IPS-15b (cell line): ENCODE data around the gene MITF.

Experiments
- H3K27me3 ChIP-seq: one replicate; pipeline ENCODE4 v1.6.1; 2013; ENCODE audit warnings: low read length; ENCODE audit not compliant: control insufficient read depth, insufficient read depth
- H3K36me3 ChIP-seq: one replicate; pipeline ENCODE4 v1.6.1; 2013; ENCODE audit warnings: low read length; ENCODE audit not compliant: control insufficient read depth, insufficient read depth
- H3K4me1 ChIP-seq: one replicate; pipeline ENCODE4 v1.6.1; 2013; ENCODE audit warnings: mild to moderate bottlenecking, low read length; ENCODE audit not compliant: control insufficient read depth, insufficient read depth
- H3K4me3 ChIP-seq: one replicate; pipeline ENCODE4 v1.5.1; 2013; ENCODE audit warnings: low read depth, low read length
- H3K9ac ChIP-seq: one replicate; pipeline ENCODE4 v1.6.1; 2013; ENCODE audit warnings: low read depth, mild to moderate bottlenecking, low read length
- H3K9me3 ChIP-seq: one replicate; pipeline ENCODE4 v1.6.1; 2013; ENCODE audit warnings: mild to moderate bottlenecking, low read length; ENCODE audit not compliant: control insufficient read depth, insufficient read depth

Gene MITF

DNA sequence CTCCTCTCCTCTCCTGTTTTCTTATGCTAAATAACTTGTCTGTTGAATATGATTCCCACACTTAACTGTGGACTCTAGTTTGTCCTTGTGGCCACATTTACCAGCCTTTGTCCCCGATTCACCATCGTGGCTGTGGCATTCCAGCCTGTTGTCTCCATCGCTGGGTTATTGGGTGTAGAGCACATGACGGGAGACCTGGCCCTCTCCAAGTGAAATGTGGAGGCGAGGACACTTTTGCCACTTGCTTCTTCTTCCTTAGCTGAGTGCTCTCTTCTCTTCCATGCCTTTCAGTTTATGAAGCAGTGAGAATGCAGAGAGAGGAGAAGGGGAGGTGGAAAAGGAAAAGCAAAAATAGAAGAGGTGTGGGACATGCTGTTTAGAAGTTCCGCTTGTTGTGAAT lies 198.8 kb downstream of the MITF start:
- Histone ChIP-seq H3K9ac (no peak overlapping the region), H3K9me3 (no peaks in the 10 kb centered on the region), H3K4me1 (no peaks in the 10 kb centered on the region), H3K27me3 (no peaks in the 10 kb centered on the region), H3K4me3 (no peak overlapping the region), H3K36me3 (no peaks in the 10 kb centered on the region)

DNA sequence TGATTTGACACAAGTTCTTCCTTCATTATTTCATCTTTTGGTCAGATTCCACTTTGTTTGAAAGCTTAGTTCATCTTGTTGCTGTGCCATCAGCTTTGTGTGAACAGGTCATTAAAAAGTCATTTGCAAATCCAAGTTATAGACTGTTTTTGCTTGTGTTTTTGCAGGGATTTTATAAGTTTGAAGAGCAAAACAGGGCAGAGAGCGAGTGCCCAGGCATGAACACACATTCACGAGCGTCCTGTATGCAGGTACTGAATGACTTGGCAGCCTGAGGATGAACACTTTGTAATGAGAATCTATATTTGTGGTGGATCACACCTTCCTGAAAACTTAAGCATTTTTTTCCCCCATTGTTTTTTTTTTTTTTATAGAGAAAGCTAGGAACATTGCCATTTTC lies 199.7 kb downstream of the MITF start:
- H3K27me3 ChIP-seq, result no peaks in the 10 kb centered on the region
- no peaks in the 10 kb centered on the region for H3K36me3 ChIP-seq
- H3K9ac ChIP-seq, result no peak overlapping the region
- no peak overlapping the region for H3K4me3 ChIP-seq
- no peaks in the 10 kb centered on the region for H3K9me3 ChIP-seq
- H3K4me1 ChIP-seq, result no peaks in the 10 kb centered on the region

DNA sequence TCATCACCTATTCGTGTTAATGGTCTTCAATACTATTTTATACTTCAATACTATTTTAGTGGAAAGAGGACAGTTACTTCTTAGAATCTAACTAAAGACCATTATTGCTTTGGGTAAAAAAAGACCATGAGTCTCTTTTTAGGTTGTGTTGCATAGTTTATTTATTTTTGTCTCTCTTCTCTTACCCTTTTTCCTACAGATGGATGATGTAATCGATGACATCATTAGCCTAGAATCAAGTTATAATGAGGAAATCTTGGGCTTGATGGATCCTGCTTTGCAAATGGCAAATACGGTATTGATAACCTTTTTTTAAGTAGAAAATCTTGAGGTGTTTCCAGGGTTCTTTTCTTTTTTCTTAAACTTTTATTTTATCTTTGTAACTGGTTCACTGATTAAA lies 201.8 kb downstream of the MITF start:
- Histone ChIP-seq H3K27me3 (no peaks in the 10 kb centered on the region), H3K9me3 (no peaks in the 10 kb centered on the region), H3K36me3 (no peaks in the 10 kb centered on the region), H3K9ac (no peak overlapping the region), H3K4me3 (no peak overlapping the region), H3K4me1 (no peaks in the 10 kb centered on the region)

DNA sequence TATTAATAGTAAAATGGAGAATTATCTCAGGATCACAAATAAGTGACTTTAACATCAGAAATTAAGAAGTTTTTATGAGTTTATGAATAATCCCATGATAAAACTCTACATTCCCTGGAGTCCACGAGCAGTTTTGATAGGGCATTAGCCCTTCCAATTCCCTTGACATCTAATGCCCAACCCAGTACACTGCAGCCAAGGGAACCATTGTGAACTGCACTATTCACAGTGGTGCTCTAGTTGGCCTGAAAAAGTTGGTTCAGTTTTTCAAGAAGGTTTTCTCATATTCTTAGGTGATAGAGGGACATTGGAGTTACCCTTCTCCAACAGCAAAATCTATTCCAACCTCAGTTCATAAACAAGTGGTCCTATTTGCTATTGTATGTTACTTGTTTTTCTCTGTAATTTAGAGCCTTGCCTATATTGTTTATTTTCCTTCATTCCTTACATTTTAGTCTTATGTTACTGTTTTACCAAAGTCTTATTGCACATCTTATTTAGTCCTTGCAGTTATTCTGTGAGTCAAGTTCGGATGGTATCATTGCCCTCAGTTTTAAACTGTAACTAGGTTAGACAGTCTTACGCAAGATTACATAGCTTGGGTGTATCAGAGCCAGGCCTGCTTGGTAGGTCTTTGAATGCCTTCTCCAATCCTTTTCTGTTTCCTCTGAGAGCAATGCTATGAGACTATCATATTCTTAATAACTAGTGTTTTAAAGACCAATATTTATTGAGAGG lies 202.3 kb downstream of the MITF start:
- no peaks in the 10 kb centered on the region for H3K4me1 ChIP-seq
- H3K36me3 ChIP-seq, result no peaks in the 10 kb centered on the region

DNA sequence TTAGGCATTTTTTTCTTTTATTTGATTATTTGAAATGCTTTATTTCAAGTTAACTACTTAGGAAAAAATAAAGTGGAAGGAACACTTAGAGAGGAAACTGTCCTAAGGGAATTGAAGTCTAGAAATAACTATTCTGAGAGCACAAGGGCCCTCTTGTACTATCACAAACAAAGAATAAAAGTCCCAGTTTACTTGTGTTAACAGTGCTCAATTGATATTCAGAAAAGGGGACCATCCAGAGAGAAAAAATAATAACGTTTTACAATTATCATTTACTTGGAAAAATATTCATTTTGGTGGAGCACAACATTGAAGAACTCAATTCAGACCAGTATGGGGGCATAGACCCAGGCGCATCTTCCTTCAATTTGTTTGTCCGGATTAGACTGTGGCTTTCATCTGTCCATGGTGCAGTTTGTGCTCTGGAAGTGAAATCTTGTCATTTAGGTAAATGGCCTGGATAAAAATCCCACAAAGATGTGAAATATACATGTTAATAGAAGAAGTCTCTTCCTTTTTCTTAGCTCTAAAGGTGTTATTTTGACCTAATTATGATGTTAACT lies 205.7 kb downstream of the MITF start:
- Histone ChIP-seq H3K27me3 (no peaks in the 10 kb centered on the region), H3K9me3 (no peaks in the 10 kb centered on the region), H3K36me3 (no peaks in the 10 kb centered on the region), H3K9ac (no peak overlapping the region), H3K4me1 (peaks cover 2% of the 10 kb centered on the region), H3K4me3 (no peak overlapping the region)

More for the DNA sequence above, 202.3 kb downstream of the MITF start:
- Histone ChIP-seq H3K4me3 (no peak overlapping the region), H3K9me3 (no peaks in the 10 kb centered on the region), H3K27me3 (no peaks in the 10 kb centered on the region), H3K9ac (no peak overlapping the region)

DNA sequence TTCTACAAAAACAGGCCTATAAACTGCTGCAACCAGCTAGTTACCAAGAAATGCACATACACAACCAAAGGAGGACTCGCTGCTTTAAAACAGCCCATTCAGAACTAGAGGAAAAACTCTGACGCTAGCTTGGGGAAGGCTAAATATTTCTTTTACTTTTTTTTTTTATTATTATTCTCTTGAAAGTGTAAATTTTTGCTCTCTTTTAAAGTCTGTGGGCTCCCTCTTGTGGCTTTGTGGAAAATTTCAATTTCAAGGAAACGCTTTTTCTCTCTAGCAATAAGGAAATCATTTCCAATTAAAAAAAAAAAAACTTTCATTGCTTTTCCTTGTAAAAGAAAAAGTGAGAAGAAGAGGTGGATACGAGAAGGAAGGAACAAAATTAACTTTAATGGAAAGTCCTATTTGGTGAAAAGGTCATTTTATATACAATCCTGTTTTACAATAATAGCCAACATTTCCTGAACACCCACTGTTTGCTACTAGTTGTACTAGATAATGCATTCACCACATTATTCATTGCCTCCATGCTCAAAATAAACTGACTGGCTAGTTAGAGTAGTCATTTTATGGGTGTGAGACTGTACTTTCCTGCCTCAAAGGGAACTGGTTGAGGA lies 209.1 kb downstream of the MITF start:
- H3K36me3 ChIP-seq, result no peaks in the 10 kb centered on the region
- H3K9me3 ChIP-seq, result no peaks in the 10 kb centered on the region
- H3K27me3 ChIP-seq, result no peaks in the 10 kb centered on the region
- H3K4me3 ChIP-seq, result no peak overlapping the region
- peaks cover 2% of the 10 kb centered on the region for H3K4me1 ChIP-seq
- no peak overlapping the region for H3K9ac ChIP-seq

DNA sequence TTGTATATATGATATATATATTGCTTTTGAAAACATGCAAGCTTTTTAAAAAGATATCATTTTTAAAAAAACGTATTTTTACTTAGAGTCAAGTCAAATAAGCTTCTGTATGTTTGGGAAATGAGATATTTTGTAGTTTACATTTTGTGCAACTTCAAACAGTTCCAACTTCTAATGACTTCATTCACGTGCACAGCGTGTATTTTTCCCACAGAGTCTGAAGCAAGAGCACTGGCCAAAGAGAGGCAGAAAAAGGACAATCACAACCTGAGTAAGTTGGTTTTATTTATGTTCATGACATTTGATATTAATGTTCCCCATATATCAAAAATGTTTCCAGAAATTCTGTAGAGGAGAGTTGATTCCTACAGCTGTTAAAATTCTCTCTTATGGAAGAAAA lies 212.4 kb downstream of the MITF start:
- Histone ChIP-seq H3K9ac (no peak overlapping the region), H3K27me3 (no peaks in the 10 kb centered on the region), H3K9me3 (no peaks in the 10 kb centered on the region), H3K36me3 (no peaks in the 10 kb centered on the region), H3K4me1 (peaks cover 2% of the 10 kb centered on the region), H3K4me3 (no peak overlapping the region)

DNA sequence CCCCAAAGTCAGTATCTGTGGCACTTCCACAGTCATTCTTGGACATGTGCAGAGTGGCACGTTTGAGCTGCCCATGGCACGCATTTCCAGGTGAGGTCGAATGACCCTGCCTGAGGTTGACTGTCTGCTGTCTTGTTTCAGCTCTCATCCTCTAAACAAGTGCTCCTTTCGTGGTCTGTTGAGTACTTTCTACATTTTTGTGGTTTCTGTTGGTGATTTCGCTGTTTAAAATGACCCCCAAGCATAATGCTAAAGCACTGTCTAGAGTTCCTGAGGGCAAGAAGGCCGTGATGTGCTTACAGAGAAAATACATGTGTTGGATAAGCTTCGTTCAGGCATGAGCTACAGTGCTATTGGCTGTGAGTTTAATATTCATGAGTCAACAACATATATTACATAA lies 220.3 kb downstream of the MITF start:
- no peaks in the 10 kb centered on the region for H3K36me3 ChIP-seq
- no peaks in the 10 kb centered on the region for H3K9me3 ChIP-seq
- H3K27me3 ChIP-seq, result no peaks in the 10 kb centered on the region
- H3K9ac ChIP-seq, result no peak overlapping the region
- H3K4me3 ChIP-seq, result no peak overlapping the region
- no peaks in the 10 kb centered on the region for H3K4me1 ChIP-seq

DNA sequence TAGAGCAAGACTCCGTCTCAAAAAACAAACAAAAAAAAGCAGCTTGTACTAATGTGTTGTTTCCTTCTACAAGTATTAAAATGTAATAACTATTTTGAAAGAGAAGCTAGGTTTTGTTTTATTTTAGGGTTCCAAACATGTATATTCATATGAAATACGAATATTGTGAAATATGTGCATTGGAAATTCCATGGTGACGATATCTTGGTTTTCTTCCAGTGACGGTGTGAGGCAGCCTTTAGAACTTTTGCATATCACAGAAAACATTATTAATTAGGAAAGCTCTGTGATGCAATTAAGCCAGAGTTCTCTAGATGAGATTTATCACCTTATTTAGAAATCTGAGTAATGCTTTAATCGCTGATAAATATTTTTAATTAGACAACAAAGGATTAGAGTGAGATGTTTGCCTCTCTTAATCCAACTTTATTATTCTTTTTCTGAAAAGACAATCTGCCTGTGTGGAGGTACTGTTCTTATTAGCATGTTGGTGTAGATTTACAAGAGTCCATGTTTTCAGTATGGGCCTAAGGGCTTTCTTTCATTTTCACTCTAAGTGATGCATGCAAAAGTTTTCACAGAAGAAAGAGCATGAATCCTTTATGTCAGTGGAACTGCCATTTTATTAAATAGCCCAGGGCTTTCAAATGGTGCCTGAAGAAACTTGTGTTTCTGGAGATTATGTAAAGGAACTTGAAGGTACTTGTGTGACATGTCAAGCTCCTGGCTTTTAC lies 222.6 kb downstream of the MITF start:
- H3K9ac ChIP-seq, result no peak overlapping the region
- no peaks in the 10 kb centered on the region for H3K36me3 ChIP-seq
- H3K27me3 ChIP-seq, result no peaks in the 10 kb centered on the region
- H3K4me1 ChIP-seq, result no peaks in the 10 kb centered on the region
- no peaks in the 10 kb centered on the region for H3K9me3 ChIP-seq
- no peak overlapping the region for H3K4me3 ChIP-seq

DNA sequence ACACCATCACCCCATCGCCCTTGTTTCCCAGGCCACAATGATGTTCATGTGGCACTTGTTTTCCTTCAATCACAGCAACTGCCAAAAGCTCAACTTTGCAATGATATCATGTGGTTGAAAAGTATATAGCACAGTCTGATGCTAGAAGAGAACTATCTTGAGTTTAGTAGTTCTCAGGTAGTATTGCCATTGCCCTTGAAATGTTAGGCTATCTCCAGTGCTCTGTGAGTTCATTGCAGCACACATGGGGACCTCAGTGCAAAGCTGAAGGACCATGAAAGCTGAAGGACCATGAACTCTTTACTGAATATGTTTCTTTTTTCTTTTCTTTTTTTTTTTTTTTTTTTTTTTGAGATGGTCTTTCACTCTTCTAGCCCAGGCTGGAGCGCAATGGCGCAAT lies 224.4 kb downstream of the MITF start:
- Histone ChIP-seq H3K4me1 (no peaks in the 10 kb centered on the region), H3K4me3 (no peak overlapping the region), H3K9me3 (no peaks in the 10 kb centered on the region), H3K36me3 (no peaks in the 10 kb centered on the region), H3K9ac (no peak overlapping the region), H3K27me3 (no peaks in the 10 kb centered on the region)

DNA sequence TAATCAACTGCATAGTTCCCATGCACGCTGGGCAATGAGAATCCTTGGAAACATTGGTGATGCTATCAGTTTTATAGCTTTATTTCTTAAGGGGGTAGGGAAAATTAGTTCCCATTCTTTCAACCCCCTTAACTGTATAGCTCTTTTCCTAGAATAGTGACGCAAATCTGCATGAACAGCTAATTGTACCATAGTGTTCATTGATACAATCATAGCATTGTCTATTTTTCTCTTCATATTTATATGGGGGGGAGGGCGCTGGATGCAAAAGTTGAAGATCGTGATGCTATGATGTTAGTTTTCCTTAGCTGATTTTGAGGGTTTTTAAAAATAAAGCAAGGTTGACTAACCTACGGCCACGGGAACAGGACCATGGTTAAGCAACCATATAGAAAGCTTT lies 227.9 kb downstream of the MITF start:
- no peak overlapping the region for H3K9ac ChIP-seq
- H3K9me3 ChIP-seq, result no peaks in the 10 kb centered on the region
- no peak overlapping the region for H3K4me3 ChIP-seq
- H3K4me1 ChIP-seq, result no peaks in the 10 kb centered on the region
- no peaks in the 10 kb centered on the region for H3K36me3 ChIP-seq
- H3K27me3 ChIP-seq, result no peaks in the 10 kb centered on the region

DNA sequence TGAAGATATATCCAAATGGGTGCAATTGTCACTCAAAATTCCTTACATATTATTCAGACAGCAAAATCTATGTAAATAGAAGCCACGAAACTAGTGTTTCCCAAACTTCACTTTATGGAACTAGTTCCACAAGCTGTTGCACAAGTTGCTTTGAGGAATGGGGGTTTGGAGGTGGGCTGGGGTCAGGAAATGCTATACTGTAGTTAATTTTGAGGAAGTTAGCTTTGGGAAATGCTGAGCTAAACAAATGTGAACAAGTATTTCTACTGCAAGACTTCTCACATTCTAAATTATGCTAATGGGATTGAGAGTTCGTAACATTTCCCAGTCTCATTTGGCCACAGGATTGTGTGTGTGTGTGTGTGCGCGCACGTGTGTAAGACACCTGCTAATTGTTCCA lies 231.6 kb downstream of the MITF start:
- Histone ChIP-seq H3K36me3 (no peaks in the 10 kb centered on the region), H3K4me3 (no peak overlapping the region), H3K9me3 (no peaks in the 10 kb centered on the region), H3K27me3 (no peaks in the 10 kb centered on the region), H3K4me1 (no peaks in the 10 kb centered on the region), H3K9ac (no peak overlapping the region)
